CD8-positive, alpha-beta memory T cell (primary cell): ENCODE data around the gene TNNI3K. TPM values are rescaled to one million over a fixed set of nuclear protein-coding genes. Genes with fewer than 3 reads are reported as not detected.

Source experiments
- CTCF ChIA-PET: fragments of 350-600 bp; sonication (Branson Sonifier 250); formaldehyde crosslinking; loops from one replicate; lab custom pipeline; 2021; ENCODE audit warnings: antibody characterized with exemption; lab: Charles Lee
- POLR2A ChIA-PET: fragments of 350-600 bp; sonication (Branson Sonifier 250); formaldehyde crosslinking; loops from one replicate; lab custom pipeline; 2021; ENCODE audit warnings: antibody characterized with exemption; lab: Charles Lee
- DNase-seq, 5 donors: peaks; one replicate each; pipeline versions ENCODE4 v3.0.0 to v3.0.0-alpha.2; 2020 to 2022; ENCODE audit warnings: mixed read lengths in 1 of 5
- H3K27ac ChIP-seq: one replicate; pipeline ENCODE4 v1.7.0; 2013; ENCODE audit warnings: low read depth, mild to moderate bottlenecking, low read length, moderate library complexity
- H3K27me3 ChIP-seq: 2 replicates; pipeline ENCODE4 v1.7.0; 2013; ENCODE audit warnings: low read length, mild to moderate bottlenecking; ENCODE audit not compliant: insufficient read depth, poor library complexity, severe bottlenecking
- H3K36me3 ChIP-seq: 2 replicates; pipeline ENCODE4 v1.7.0; 2013; ENCODE audit warnings: mild to moderate bottlenecking, low read length, moderate library complexity; ENCODE audit not compliant: insufficient read depth
- H3K4me1 ChIP-seq: 2 replicates; pipeline ENCODE4 v1.7.0; 2013; ENCODE audit warnings: mild to moderate bottlenecking, low read length, moderate library complexity; ENCODE audit not compliant: insufficient read depth
- H3K4me3 ChIP-seq: 2 replicates; pipeline ENCODE4 v1.7.0; 2013; ENCODE audit warnings: mild to moderate bottlenecking, low read length
- H3K9me3 ChIP-seq: 2 replicates; pipeline ENCODE4 v1.7.0; 2013; ENCODE audit warnings: mild to moderate bottlenecking, low read length
- H3K27ac Mint-ChIP-seq, 8 donors: one replicate each; pipeline ENCODE4 v1.8.0; 2020 to 2021; ENCODE audit warnings: mixed read lengths in 8 of 8, mild to moderate bottlenecking in 6 of 8, inconsistent platforms in 3 of 8, moderate library complexity in 3 of 8
- H3K27me3 Mint-ChIP-seq, 2 donors: one replicate each; pipeline ENCODE4 v1.8.0; 2020 to 2021; ENCODE audit warnings: mixed read lengths in 2 of 2, mild to moderate bottlenecking in 1 of 2, moderate library complexity in 1 of 2
- H3K36me3 Mint-ChIP-seq, 3 donors: one replicate each; pipeline ENCODE4 v1.8.0; 2020 to 2021; ENCODE audit warnings: mixed read lengths in 3 of 3, inconsistent platforms in 1 of 3, mild to moderate bottlenecking in 1 of 3
- H3K4me1 Mint-ChIP-seq, 3 donors: one replicate each; pipeline ENCODE4 v1.8.0; 2020 to 2021; ENCODE audit warnings: mixed read lengths in 3 of 3, inconsistent platforms in 1 of 3, mild to moderate bottlenecking in 1 of 3
- H3K4me3 Mint-ChIP-seq, 7 donors: one replicate each; pipeline ENCODE4 v1.8.0; 2020 to 2021; ENCODE audit warnings: mixed read lengths in 7 of 7, mild to moderate bottlenecking in 6 of 7, moderate library complexity in 4 of 7, inconsistent platforms in 2 of 7
- H3K9me3 Mint-ChIP-seq, 5 donors: one replicate each; pipeline ENCODE4 v1.8.0; 2020 to 2022; ENCODE audit warnings: mixed read lengths in 5 of 5, mild to moderate bottlenecking in 3 of 5, moderate library complexity in 2 of 5, inconsistent platforms in 1 of 5
- polyA plus RNA-seq: library from polyadenylated mRNA; unstranded; fragments of 300-500 nt; fragmentation: Illumina TruSeq; gene quantifications from one replicate; pipeline ENCODE4 v1.2.3, GENCODE V29; 2021
- total RNA-seq, 2 experiments: library from RNA; stranded (reverse); gene quantifications; one replicate each; pipeline ENCODE4 v1.2.3, GENCODE V29; 2021

TNNI3K gene
- total and polyA plus RNA-seq, 3 experiments from 2014 or later: 0.38 TPM; not detected in 2

DNA sequence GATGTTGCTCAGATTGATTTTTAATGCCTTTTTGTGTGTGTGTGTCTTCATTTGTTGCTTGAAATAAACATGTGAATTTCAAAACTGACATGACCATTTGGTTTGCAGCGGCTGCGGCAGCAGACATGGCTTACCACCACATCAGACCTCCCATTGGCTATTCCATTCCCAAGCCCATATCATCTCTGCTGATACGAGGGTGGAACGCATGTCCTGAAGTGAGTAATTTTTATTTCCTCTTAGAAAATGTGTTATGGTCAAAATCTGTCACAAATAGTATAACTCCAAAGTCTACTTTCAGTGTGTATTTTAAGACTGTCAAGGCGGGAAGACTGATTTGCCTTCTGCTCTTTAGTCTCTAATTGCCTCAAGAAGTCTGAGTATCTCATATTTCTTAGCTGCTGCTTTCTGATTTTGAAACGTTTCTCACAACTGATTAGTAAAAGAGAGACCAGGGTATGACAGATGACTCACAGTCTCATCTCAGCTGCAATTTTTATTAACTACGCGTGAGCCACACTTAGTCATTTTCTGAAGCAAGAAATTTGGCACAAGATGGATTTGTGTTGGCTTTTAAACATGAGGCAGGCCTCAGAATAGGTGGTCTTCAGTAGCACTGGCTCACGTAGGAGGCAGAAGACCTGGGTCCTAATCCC is 228.3 kb downstream of the TNNI3K start:
- Mint-ChIP-seq H3K4me3 (no peak overlapping the region), H3K27me3 (peaks cover 0 to 2% of the 10 kb centered on the region in 2 donors), H3K9me3 (peaks cover 0 to 2% (median 0%) of the 10 kb centered on the region in 5 donors)

DNA sequence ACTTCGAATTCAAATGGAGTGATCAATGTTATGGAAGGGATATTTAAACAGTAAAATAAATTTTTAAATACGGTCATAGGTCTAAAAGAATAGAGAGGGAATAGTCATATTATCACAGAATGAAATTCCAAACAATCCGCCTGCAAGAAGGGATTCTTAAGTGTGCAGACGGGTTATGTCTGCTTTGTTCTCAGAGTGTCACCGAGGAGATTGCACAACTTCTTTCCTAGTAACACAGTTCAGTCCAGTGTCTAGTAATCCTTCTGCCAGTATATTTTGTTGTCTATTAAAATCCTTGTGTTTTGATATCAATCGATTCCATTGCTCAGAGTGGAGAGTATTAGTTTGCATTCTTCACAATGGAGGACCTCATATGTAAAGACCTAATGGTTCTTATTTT is 228.8 kb downstream of the TNNI3K start:
- Histone ChIP-seq H3K27ac (no peak overlapping the region), H3K27me3 (no peaks in the 10 kb centered on the region), H3K9me3 (no peaks in the 10 kb centered on the region), H3K36me3 (no peaks in the 10 kb centered on the region), H3K4me1 (no peaks in the 10 kb centered on the region), H3K4me3 (no peak overlapping the region)
- Mint-ChIP-seq H3K27me3 (no peaks in the 10 kb centered on the region), H3K9me3 (peaks cover 0 to 2% (median 0%) of the 10 kb centered on the region in 5 donors), H3K4me1 (peaks cover 0 to 4% (median 0%) of the 10 kb centered on the region in 3 donors), H3K27ac (no peak overlapping the region), H3K4me3 (no peak overlapping the region), H3K36me3 (no peaks in the 10 kb centered on the region)
- POLR2A ChIA-PET: no interaction called here
- no peak for DNase-seq
- CTCF ChIA-PET: no interaction called here

More for the DNA sequence above, 228.3 kb downstream of the TNNI3K start:
- DNase-seq: no peak
- no peaks in the 10 kb centered on the region for H3K36me3 ChIP-seq
- no peak overlapping the region for H3K27ac Mint-ChIP-seq
- H3K9me3 ChIP-seq: no peaks in the 10 kb centered on the region
- no peaks in the 10 kb centered on the region for H3K36me3 Mint-ChIP-seq
- peaks cover 0 to 4% (median 0%) of the 10 kb centered on the region in 3 donors for H3K4me1 Mint-ChIP-seq
- no peaks in the 10 kb centered on the region for H3K27me3 ChIP-seq
- no peaks in the 10 kb centered on the region for H3K4me1 ChIP-seq
- CTCF ChIA-PET: no interaction called here
- H3K27ac ChIP-seq: no peak overlapping the region
- POLR2A ChIA-PET: no interaction called here
- H3K4me3 ChIP-seq: no peak overlapping the region

DNA sequence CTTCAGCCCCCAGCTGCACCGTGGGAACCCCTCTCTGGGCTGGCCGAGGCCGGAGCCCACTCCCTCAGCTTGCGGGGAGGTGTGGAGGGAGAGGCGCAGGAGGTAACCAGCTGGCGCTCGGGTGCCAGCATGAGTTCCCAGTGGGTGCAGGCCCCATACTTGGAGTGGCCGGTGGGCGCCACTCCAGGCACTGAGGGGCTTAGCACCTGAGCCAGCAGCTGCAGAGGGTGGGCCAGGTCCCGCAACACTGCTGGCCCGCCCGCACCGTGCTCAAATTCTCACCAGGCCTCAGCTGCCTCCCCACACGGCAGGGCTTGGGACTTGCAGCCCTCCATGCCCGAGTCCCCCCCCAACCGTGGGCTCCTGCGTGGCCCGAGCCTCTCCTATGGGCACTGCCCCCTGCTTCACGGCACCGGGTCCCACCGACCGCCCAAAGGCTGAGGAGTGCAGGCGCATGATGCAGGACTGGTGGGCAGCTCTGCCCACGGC is 230.1 kb downstream of the TNNI3K start:
- no peaks in the 10 kb centered on the region for H3K36me3 Mint-ChIP-seq
- no peak overlapping the region for H3K4me3 Mint-ChIP-seq
- no peaks in the 10 kb centered on the region for H3K27me3 ChIP-seq
- ChIA-PET POLR2A (no interaction called here), CTCF (no interaction called here)
- peaks cover 0 to 4% (median 0%) of the 10 kb centered on the region in 3 donors for H3K4me1 Mint-ChIP-seq
- no peak overlapping the region for H3K27ac ChIP-seq
- no peak overlapping the region for H3K4me3 ChIP-seq
- DNase-seq: no peak
- no peaks in the 10 kb centered on the region for H3K9me3 Mint-ChIP-seq
- H3K27ac Mint-ChIP-seq: no peak overlapping the region
- no peaks in the 10 kb centered on the region for H3K36me3 ChIP-seq
- H3K4me1 ChIP-seq: no peaks in the 10 kb centered on the region
- H3K27me3 Mint-ChIP-seq: no peaks in the 10 kb centered on the region
- H3K9me3 ChIP-seq: no peaks in the 10 kb centered on the region

DNA sequence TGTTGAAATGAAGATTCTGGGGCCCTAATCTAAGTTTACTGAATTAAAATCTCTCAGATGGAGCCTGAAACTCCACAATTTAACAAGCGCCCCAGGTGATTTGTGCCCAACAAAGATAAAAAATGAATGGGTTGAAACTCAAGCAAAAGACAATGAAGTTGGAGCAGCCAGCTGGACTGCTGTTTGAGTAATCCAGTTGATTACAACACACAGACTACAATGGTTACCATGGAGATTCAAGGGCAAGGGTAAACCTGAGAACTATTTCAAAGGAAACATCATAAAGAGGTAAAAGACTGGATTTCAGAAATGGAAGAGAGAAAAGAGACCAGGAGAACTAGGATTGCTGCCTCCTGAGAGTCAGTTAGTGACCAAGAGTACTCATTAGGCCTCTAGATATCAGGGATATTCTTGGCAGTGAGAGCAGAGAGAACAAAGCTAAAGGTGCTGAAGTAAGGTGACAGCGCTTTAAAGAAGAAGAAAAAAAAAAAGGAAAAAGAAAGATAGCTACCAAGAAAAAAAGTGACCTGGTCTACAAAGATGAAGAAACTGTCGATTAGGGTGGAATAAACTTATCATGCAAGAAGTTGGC is 232.7 kb downstream of the TNNI3K start:
- no peaks in the 10 kb centered on the region for H3K27me3 ChIP-seq
- H3K4me1 ChIP-seq: no peaks in the 10 kb centered on the region
- DNase-seq: no peak
- H3K27ac ChIP-seq: no peak overlapping the region
- H3K27me3 Mint-ChIP-seq: no peaks in the 10 kb centered on the region
- H3K9me3 ChIP-seq: no peaks in the 10 kb centered on the region
- no peak overlapping the region for H3K27ac Mint-ChIP-seq
- H3K4me3 Mint-ChIP-seq: no peak overlapping the region
- no peaks in the 10 kb centered on the region for H3K36me3 ChIP-seq
- no peaks in the 10 kb centered on the region for H3K36me3 Mint-ChIP-seq
- H3K4me1 Mint-ChIP-seq: peaks cover 0 to 4% (median 0%) of the 10 kb centered on the region in 3 donors
- POLR2A ChIA-PET: no interaction called here
- H3K4me3 ChIP-seq: no peak overlapping the region
- H3K9me3 Mint-ChIP-seq: no peaks in the 10 kb centered on the region
- CTCF ChIA-PET: no interaction called here

DNA sequence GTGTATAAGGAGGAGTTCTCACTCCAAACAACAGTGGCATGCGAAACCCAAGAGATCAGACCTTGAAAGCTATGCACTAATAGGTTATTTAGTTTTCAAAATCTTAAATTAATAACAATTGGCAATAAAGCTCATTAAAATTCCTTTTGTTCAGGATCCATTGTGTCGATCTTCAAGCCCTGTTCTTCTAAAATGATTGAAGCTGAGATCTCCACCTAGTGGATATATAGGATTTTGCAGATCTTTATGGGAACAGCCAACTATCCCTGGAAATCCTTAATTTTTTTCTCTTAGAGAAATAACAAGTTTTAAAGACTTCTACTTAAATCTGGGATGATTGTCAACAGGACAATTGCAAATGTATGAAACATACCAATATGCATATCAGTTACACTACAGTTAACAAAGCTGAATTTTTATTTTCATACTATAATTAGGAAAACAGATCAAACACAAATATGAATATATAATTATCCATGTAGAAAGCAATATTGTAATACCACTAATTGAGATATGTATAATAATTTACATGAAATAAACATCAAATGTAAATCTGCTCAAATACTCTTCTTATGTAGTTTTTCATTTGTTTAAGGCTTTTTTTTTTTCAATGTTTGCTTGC is 233.9 kb downstream of the TNNI3K start:
- ChIA-PET CTCF (no interaction called here), POLR2A (no interaction called here)
- H3K9me3 ChIP-seq: no peaks in the 10 kb centered on the region
- H3K27me3 ChIP-seq: no peaks in the 10 kb centered on the region
- Mint-ChIP-seq H3K36me3 (no peaks in the 10 kb centered on the region), H3K4me1 (no peaks in the 10 kb centered on the region), H3K27ac (no peak overlapping the region), H3K9me3 (no peaks in the 10 kb centered on the region), H3K27me3 (no peaks in the 10 kb centered on the region), H3K4me3 (no peak overlapping the region)
- no peaks in the 10 kb centered on the region for H3K36me3 ChIP-seq
- H3K27ac ChIP-seq: no peak overlapping the region
- no peaks in the 10 kb centered on the region for H3K4me1 ChIP-seq
- DNase-seq: no peak
- no peak overlapping the region for H3K4me3 ChIP-seq

DNA sequence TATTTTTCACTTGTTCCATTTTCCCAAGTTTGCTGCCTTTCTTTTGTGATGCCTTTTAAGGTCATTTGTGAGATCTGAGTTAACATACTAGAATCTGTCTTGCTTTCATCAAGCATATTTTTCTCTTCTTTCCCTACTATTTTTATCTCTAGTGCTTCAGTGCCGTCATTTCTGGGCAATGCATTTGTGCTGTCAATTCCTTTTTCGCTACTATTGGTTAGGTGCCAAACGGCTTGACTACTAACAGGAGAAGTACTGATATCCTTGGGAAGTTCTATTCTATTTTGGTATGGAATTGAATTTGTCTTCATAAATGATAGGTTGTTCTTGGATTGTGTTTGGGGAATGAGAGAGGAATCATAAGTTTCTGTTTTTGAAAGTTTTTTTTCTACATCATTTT is 235.1 kb downstream of the TNNI3K start:
- Histone ChIP-seq H3K27me3 (no peaks in the 10 kb centered on the region), H3K36me3 (no peaks in the 10 kb centered on the region), H3K27ac (no peak overlapping the region), H3K9me3 (no peaks in the 10 kb centered on the region), H3K4me1 (no peaks in the 10 kb centered on the region), H3K4me3 (no peak overlapping the region)
- no peak for DNase-seq
- Mint-ChIP-seq H3K4me3 (no peak overlapping the region), H3K36me3 (no peaks in the 10 kb centered on the region), H3K9me3 (no peaks in the 10 kb centered on the region), H3K27me3 (no peaks in the 10 kb centered on the region), H3K4me1 (no peaks in the 10 kb centered on the region), H3K27ac (no peak overlapping the region)
- CTCF ChIA-PET: no interaction called here
- POLR2A ChIA-PET: no interaction called here

DNA sequence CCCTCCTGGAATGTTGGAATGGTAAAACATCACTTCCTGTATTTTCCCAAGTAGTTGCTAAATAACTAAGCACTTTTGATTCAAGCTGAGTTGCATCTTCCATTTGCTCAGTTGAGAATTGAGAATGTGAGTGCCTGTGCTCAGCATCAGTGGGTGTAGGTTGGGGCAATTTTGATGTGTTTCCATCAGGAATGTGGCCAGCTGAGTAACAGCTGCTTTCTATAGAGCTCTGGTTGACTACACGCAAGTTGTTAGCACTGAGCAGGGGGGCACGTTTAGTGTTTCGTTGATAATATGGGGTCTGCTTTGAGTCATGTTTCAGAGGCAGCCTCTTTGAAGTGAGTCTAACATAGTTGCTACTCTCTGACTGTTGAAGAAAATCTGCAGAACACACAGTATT is 235.7 kb downstream of the TNNI3K start:
- Mint-ChIP-seq H3K27me3 (peaks cover 0 to 3% of the 10 kb centered on the region in 2 donors), H3K4me3 (no peak overlapping the region), H3K36me3 (no peaks in the 10 kb centered on the region), H3K9me3 (no peaks in the 10 kb centered on the region), H3K27ac (no peak overlapping the region), H3K4me1 (no peaks in the 10 kb centered on the region)
- ChIA-PET CTCF (no interaction called here), POLR2A (no interaction called here)
- no peaks in the 10 kb centered on the region for H3K9me3 ChIP-seq
- no peak overlapping the region for H3K27ac ChIP-seq
- no peaks in the 10 kb centered on the region for H3K4me1 ChIP-seq
- no peaks in the 10 kb centered on the region for H3K27me3 ChIP-seq
- no peak overlapping the region for H3K4me3 ChIP-seq
- no peak for DNase-seq
- H3K36me3 ChIP-seq: no peaks in the 10 kb centered on the region

DNA sequence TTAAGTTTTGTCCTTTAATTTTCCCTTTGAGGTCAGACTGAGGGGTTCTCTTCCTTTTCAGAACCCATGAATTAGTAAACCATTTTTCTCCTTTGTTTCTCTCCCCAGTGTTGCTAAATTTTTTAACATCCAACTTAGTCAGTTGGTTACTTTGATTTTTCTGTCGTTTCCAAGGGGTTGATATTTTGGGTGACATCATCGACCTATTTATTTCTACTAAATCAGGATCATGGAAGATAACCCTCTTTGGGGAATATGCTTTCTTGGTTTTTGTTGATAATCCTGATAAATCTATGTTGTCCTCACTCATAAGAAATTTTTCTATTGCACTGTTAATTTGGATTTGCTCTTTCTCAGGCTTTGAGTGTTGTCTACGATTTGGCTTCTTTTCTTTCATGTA is 236.3 kb downstream of the TNNI3K start:
- no peaks in the 10 kb centered on the region for H3K9me3 Mint-ChIP-seq
- Histone ChIP-seq H3K27ac (no peak overlapping the region), H3K9me3 (no peaks in the 10 kb centered on the region), H3K4me1 (no peaks in the 10 kb centered on the region), H3K4me3 (no peak overlapping the region), H3K27me3 (no peaks in the 10 kb centered on the region), H3K36me3 (no peaks in the 10 kb centered on the region)
- POLR2A ChIA-PET: no interaction called here
- DNase-seq: no peak
- no peak overlapping the region for H3K27ac Mint-ChIP-seq
- H3K27me3 Mint-ChIP-seq: peaks cover 0 to 3% of the 10 kb centered on the region in 2 donors
- CTCF ChIA-PET: no interaction called here
- H3K4me1 Mint-ChIP-seq: no peaks in the 10 kb centered on the region
- H3K4me3 Mint-ChIP-seq: no peak overlapping the region
- no peaks in the 10 kb centered on the region for H3K36me3 Mint-ChIP-seq
